ENCODE measurements around the gene SCP2D1.

The SCP2D1 gene

DNA sequence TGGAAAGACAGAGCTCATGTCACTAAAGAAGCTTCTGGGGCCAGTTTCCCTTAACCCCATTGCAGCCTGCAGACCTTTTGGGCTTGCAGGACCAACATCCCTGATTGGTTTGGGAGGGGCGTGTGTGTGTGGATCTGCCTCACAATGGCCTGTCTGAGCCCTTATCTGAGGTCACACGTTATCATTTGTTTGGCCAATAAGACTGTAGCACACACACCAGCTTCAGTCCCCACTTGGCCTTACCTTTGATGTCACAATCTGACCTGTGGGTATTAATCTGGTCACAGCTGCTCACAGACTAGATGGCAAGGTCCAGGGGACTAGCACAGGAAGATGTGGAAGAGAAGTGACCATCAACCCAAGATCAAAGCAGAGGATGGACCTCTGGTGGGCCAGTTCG is at the start of gene SCP2D1:
Gene SCP2D1 (plus strand): TSS at position 301 of the 400 bp plus-strand sequence. CDS start 33 bp downstream, at position 334.
- Histone ChIP-seq H3K36me3 (ENCODE audit: insufficient read depth) (no peaks in the 10 kb centered on the region), H3K27ac (no peak within 1 kb of the TSS), H3K4me2 (no peak within 1 kb of the TSS), H4K20me1 (ENCODE audit: insufficient read depth) (no peaks in the 10 kb centered on the region), H2AFZ (ENCODE audit: low read depth) (no peak within 1 kb of the TSS), H3K4me1 (ENCODE audit: low read depth, poor library complexity, severe bottlenecking) (no peaks in the 10 kb centered on the region), H3K4me3 (IDR thresholded peaks at IDR 0.05; ENCODE audit: insufficient read depth, low read depth, low read length) (no peak within 1 kb of the TSS), H3K9ac (no peak within 1 kb of the TSS), H3K27me3 (ENCODE audit: insufficient read depth, low read depth) (no peaks in the 10 kb centered on the region), H3K79me2 (ENCODE audit: insufficient read depth, low read depth) (no peaks in the 10 kb centered on the region)
- TF ChIP-seq, protein P1, sequence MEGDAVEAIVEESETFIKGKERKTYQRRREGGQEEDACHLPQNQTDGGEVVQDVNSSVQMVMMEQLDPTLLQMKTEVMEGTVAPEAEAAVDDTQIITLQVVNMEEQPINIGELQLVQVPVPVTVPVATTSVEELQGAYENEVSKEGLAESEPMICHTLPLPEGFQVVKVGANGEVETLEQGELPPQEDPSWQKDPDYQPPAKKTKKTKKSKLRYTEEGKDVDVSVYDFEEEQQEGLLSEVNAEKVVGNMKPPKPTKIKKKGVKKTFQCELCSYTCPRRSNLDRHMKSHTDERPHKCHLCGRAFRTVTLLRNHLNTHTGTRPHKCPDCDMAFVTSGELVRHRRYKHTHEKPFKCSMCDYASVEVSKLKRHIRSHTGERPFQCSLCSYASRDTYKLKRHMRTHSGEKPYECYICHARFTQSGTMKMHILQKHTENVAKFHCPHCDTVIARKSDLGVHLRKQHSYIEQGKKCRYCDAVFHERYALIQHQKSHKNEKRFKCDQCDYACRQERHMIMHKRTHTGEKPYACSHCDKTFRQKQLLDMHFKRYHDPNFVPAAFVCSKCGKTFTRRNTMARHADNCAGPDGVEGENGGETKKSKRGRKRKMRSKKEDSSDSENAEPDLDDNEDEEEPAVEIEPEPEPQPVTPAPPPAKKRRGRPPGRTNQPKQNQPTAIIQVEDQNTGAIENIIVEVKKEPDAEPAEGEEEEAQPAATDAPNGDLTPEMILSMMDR (conservative IDR thresholded peaks at IDR 0.05; ENCODE audit: low read depth, low read length) = no peak

DNA sequence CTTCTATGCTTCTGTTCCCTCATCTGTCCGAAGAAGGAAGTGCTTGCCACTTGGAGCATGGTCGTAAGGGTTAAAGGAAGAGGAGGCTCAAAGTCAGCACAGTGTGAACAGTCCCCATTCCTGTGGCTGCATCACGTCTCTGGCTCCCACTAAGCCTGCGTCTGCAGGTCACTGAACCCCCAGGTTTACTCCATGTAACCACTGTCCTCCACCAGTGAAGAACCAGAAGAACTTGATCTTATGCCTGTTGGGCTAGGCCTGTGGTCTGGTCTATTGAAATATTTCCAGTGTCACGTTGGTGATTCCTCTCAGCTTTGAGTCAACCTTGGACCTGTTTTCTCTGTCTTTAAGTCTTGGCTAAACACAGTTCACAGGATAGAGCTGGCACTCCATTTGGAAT is 45.9 kb upstream of the SCP2D1 start:
- Histone ChIP-seq H3K27ac (no peak overlapping the region), H3K36me3 (ENCODE audit: insufficient read depth) (no peaks in the 10 kb centered on the region), H3K27me3 (ENCODE audit: insufficient read depth, low read depth) (no peaks in the 10 kb centered on the region), H3K9ac (no peak overlapping the region), H3K4me3 (IDR thresholded peaks at IDR 0.05; ENCODE audit: insufficient read depth, low read depth, low read length) (no peak overlapping the region), H3K79me2 (ENCODE audit: insufficient read depth, low read depth) (no peaks in the 10 kb centered on the region), H2AFZ (ENCODE audit: low read depth) (no peak overlapping the region), H4K20me1 (ENCODE audit: insufficient read depth) (no peaks in the 10 kb centered on the region), H3K4me1 (ENCODE audit: low read depth, poor library complexity, severe bottlenecking) (no peaks in the 10 kb centered on the region), H3K4me2 (no peak overlapping the region)
- TF ChIP-seq, protein P1 (conservative IDR thresholded peaks at IDR 0.05; ENCODE audit: low read depth, low read length) = no peak

DNA sequence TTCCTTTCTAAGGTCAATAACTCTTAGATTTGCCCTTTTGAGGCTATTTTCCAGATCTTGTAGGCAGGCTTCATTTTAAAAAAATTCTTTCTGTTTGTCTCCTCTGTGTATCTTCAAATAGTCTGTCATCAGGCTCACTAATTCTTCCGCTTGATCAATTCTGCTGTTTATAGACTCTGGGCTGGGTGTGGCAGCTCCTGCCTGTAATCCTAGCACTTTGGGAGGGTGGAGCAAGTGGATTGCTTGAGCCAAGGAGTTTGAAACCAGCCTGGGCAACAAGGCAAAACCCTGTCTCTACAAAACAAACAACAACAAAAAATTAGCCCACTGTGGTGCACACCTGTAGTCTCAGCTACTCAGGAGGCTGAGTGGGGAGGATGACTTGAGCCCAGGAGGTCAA is 40.0 kb upstream of the SCP2D1 start:
- Histone ChIP-seq H3K4me3 (IDR thresholded peaks at IDR 0.05; ENCODE audit: insufficient read depth, low read depth, low read length) (no peak overlapping the region), H3K4me1 (ENCODE audit: low read depth, poor library complexity, severe bottlenecking) (no peaks in the 10 kb centered on the region), H3K36me3 (ENCODE audit: insufficient read depth) (no peaks in the 10 kb centered on the region), H3K27me3 (ENCODE audit: insufficient read depth, low read depth) (no peaks in the 10 kb centered on the region), H4K20me1 (ENCODE audit: insufficient read depth) (no peaks in the 10 kb centered on the region), H3K79me2 (ENCODE audit: insufficient read depth, low read depth) (no peaks in the 10 kb centered on the region), H2AFZ (ENCODE audit: low read depth) (no peak overlapping the region), H3K27ac (no peak overlapping the region), H3K4me2 (no peak overlapping the region), H3K9ac (no peak overlapping the region)
- TF ChIP-seq, protein P1 (conservative IDR thresholded peaks at IDR 0.05; ENCODE audit: low read depth, low read length) = no peak

DNA sequence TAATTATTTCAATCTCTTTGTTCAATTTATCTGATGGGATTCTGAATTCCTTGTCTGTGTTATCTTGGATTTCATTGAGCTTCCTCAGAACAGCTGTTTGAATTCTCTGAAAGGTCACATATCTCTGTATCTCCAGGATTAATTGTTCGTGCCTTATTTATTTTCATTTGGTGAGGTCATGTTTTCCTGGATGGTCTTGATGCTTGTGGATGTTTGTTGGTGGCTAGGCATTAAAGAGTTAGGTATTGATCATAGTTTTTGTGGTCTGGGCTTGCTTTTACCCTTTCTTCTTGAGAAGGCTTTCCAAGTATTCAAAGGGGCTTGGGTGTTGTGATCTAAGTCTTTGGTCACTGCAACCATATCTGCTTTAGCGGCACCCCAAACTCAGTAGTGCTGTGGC is 39.4 kb upstream of the SCP2D1 start:
- Histone ChIP-seq H3K4me1 (ENCODE audit: low read depth, poor library complexity, severe bottlenecking) (no peaks in the 10 kb centered on the region), H3K4me3 (IDR thresholded peaks at IDR 0.05; ENCODE audit: insufficient read depth, low read depth, low read length) (no peak overlapping the region), H3K36me3 (ENCODE audit: insufficient read depth) (no peaks in the 10 kb centered on the region), H2AFZ (ENCODE audit: low read depth) (no peak overlapping the region), H3K4me2 (no peak overlapping the region), H3K9ac (no peak overlapping the region), H4K20me1 (ENCODE audit: insufficient read depth) (no peaks in the 10 kb centered on the region), H3K27ac (no peak overlapping the region), H3K79me2 (ENCODE audit: insufficient read depth, low read depth) (no peaks in the 10 kb centered on the region), H3K27me3 (ENCODE audit: insufficient read depth, low read depth) (no peaks in the 10 kb centered on the region)
- TF ChIP-seq, protein P1 (conservative IDR thresholded peaks at IDR 0.05; ENCODE audit: low read depth, low read length) = no peak
